Thoracic aorta (tissue), 2 donors: Measurements from ENCODE around the gene KLK4. TPM values are rescaled to one million over a fixed set of nuclear protein-coding genes. Genes with fewer than 3 reads are reported as not detected.

Experiments
- ATAC-seq: fragments of 150-250 bp; one replicate; pipeline ENCODE4 v1.8.0; 2017; ENCODE audit warnings: low read depth; ENCODE audit not compliant: insufficient number of reproducible peaks, low FRiP score
- DNase-seq: peaks from one replicate; pipeline ENCODE4 v3.0.0-alpha.2; 2020; ENCODE audit warnings: low spot score
- H3K27ac ChIP-seq, 2 donors: fragments of 200-600 bp; sonication (generic); 1 replicate in 1 of 2; 2 replicates in 1 of 2; pipeline ENCODE4 v1.5.1; 2016; ENCODE audit warnings: mild to moderate bottlenecking in 2 of 2, moderate library complexity in 2 of 2
- H3K27me3 ChIP-seq: fragments of 200-600 bp; sonication (generic); replicated peaks from 2 replicates; pipeline ENCODE4 v1.6.0; 2016; ENCODE audit warnings: mild to moderate bottlenecking; ENCODE audit not compliant: insufficient read depth
- H3K36me3 ChIP-seq: fragments of 200-600 bp; sonication (generic); one replicate; pipeline ENCODE4 v1.5.1; 2016
- H3K4me1 ChIP-seq, 2 donors: fragments of 200-600 bp; sonication (generic); 1 replicate in 1 of 2; 2 replicates in 1 of 2; pipeline versions ENCODE4 v1.5.1 to v1.6.0; 2016; ENCODE audit warnings: low read depth in 2 of 2, mild to moderate bottlenecking in 1 of 2; ENCODE audit not compliant: control insufficient read depth in 1 of 2
- H3K4me3 ChIP-seq: fragments of 200-600 bp; sonication (generic); 2 replicates; pipeline ENCODE4 v1.5.1; 2016; ENCODE audit warnings: mild to moderate bottlenecking
- H3K9me3 ChIP-seq: fragments of 200-600 bp; sonication (generic); 2 replicates; pipeline ENCODE4 v1.5.1; 2016
- CTCF ChIP-seq: fragments of 200-600 bp; sonication (generic); IDR thresholded peaks from one replicate; pipeline ENCODE4 v1.5.1; 2019; ENCODE audit warnings: antibody characterized with exemption
- total RNA-seq, 2 donors: library from RNA; depleted of rRNA; stranded (reverse); fragments of >200 nt; gene quantifications; one replicate each; pipeline versions ENCODE4 v1.1.0 to v1.2.3, GENCODE V29; 2016

KLK4 gene, protein sequence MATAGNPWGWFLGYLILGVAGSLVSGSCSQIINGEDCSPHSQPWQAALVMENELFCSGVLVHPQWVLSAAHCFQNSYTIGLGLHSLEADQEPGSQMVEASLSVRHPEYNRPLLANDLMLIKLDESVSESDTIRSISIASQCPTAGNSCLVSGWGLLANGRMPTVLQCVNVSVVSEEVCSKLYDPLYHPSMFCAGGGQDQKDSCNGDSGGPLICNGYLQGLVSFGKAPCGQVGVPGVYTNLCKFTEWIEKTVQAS
- total RNA-seq, result not detected

DNA sequence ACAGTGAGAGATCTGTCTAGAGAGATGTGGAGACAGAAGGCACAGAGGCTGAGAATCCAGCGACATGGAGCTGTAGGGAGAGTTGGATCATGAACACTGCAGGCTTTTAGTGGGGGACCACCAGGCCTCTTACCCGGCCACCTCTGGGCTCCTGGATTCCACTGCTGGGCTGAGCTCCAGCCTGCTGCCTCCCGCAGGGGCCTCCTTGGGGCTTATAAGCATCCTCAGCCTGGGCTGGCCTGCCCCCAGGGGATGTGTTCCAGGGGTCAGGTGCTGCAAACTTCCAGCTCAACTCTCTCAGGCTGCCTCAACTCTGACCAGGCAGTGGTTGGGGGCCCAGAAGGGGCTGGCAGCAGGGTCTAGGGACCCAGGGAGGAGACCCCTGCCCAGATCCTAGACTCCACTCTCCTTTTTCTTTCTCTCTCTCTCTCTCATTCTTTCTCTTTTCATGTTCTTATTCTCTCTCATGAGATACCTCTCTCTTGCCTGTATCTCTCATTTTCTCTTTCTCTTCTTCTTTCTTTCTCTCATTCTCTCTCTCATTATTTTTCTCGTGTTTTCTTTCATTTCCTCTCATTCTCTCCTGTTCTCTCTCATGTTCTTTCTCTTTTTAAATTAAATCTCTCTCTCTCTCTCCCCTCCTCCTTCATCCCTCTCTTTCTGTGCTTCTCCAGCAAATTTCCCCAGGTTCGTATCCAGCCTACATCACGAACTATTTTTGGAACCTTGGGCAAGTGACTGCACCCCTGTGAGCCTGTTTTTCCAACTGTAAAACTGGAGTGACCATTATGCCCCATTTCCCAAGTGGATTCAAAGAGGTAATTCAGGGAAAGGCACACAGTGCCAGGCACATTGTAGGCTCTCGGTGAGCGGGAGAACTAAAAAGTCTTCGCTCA, at the start of gene KLK4:
KLK4 (minus strand) TSS at position 190 of the 896 bp plus-strand sequence. CDS start 657 bp downstream, outside the sequence.
- no peaks in the 10 kb centered on the region for H3K9me3 ChIP-seq
- no peak within 1 kb of the TSS for H3K27ac ChIP-seq
- no peaks in the 10 kb centered on the region for H3K4me1 ChIP-seq
- no peaks in the 10 kb centered on the region for H3K27me3 ChIP-seq
- DNase-seq (no peak), ATAC-seq (no peak)
- no peak for TF ChIP-seq CTCF
- H3K36me3 ChIP-seq, result no peaks in the 10 kb centered on the region
- H3K4me3 ChIP-seq, result no peak within 1 kb of the TSS

GRCh38 chr19:50959731-50960500, 48.7 kb upstream of the KLK4 start:
- no peak for TF ChIP-seq CTCF
- no peaks in the 10 kb centered on the region for H3K27me3 ChIP-seq
- ATAC-seq, result no peak
- DNase-seq, result no peak
- H3K9me3 ChIP-seq, result no peaks in the 10 kb centered on the region
- H3K4me1 ChIP-seq, result no peaks in the 10 kb centered on the region
- H3K4me3 ChIP-seq, result no peak overlapping the region
- no peaks in the 10 kb centered on the region for H3K36me3 ChIP-seq
- no peak overlapping the region for H3K27ac ChIP-seq

GRCh38 chr19:50957587-50957986, 46.4 kb upstream of the KLK4 start:
- ATAC-seq (no peak), DNase-seq (no peak)
- no peaks in the 10 kb centered on the region for H3K36me3 ChIP-seq
- TF ChIP-seq CTCF, result no peak
- no peaks in the 10 kb centered on the region for H3K27me3 ChIP-seq
- no peak overlapping the region for H3K27ac ChIP-seq
- H3K4me3 ChIP-seq, result no peak overlapping the region
- no peaks in the 10 kb centered on the region for H3K4me1 ChIP-seq
- no peaks in the 10 kb centered on the region for H3K9me3 ChIP-seq

DNA sequence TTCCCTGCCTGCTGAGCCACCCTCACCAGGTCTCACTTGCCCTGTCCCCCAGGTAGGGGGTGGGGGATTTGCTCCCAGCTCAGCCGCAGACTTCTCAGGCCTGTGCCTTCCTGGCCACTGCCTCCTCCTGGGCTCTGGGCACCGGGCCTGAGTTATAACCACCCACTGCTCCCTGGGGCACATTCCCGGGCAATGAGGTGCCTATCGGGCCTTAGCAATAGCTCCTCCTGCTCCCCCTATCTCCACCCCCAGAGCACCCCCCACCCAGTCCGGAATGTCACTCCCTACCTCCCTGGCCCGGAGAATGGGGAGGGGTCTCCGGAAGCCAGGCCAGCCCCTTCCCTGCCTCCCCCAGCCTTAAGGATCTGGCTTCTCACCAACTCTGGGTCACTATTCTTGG, 41.7 kb upstream of the KLK4 start, which contains the start of gene KLK5:
KLK5 (minus strand) TSS at position 129 of the 400 bp plus-strand sequence. CDS start 381 bp downstream, outside the sequence.
- no peak within 1 kb of the TSS for H3K27ac ChIP-seq
- H3K9me3 ChIP-seq, result no peaks in the 10 kb centered on the region
- no peaks in the 10 kb centered on the region for H3K27me3 ChIP-seq
- no peak for TF ChIP-seq CTCF
- no peaks in the 10 kb centered on the region for H3K4me1 ChIP-seq
- H3K36me3 ChIP-seq, result no peaks in the 10 kb centered on the region
- DNase-seq (no peak), ATAC-seq (no peak)
- no peak within 1 kb of the TSS for H3K4me3 ChIP-seq

- Histone ChIP-seq H3K4me1 (no peaks in the 10 kb centered on the region), H3K36me3 (no peaks in the 10 kb centered on the region), H3K27me3 (no peaks in the 10 kb centered on the region), H3K4me3 (no peak overlapping the region), H3K27ac (no peak overlapping the region), H3K9me3 (no peaks in the 10 kb centered on the region)
- no peak for DNase-seq
- ATAC-seq, result no peak
- no peak for TF ChIP-seq CTCF
Measured at GRCh38 chr19:50949861-50950260, 38.7 kb upstream of the KLK4 start.
